ENCODE results near the gene ZBTB21.
"Not testable (repeated sequence)": the region's sequence is repeated elsewhere in the genome, so short reads cannot be mapped to it uniquely, and the experiment has no call there.

The ZBTB21 gene

GRCh38 chr21:42016364-42016985, 6.3 kb upstream of the ZBTB21 start:
- no peak for DNase-seq

- no peak for DNase-seq
Observed at GRCh38 chr21:42013931-42014330, 3.8 kb upstream of the ZBTB21 start.

GRCh38 chr21:42013376-42013775, 3.2 kb upstream of the ZBTB21 start:
- no peak for DNase-seq

GRCh38 chr21:42012763-42013329, 2.7 kb upstream of the ZBTB21 start:
- no peak for DNase-seq

GRCh38 chr21:42012344-42012743, 2.2 kb upstream of the ZBTB21 start:
- DNase-seq = no peak

GRCh38 chr21:42010507-42011495, 641 bp upstream of the ZBTB21 start:
- DNase-seq = no peak

GRCh38 chr21:42009018-42009830, 936 bp downstream of the ZBTB21 start:
- peak; percentile 50 for DNase-seq

- no peak for DNase-seq
Observed at GRCh38 chr21:42007356-42007940, 2.7 kb downstream of the ZBTB21 start.

GRCh38 chr21:42006765-42007164, 3.4 kb downstream of the ZBTB21 start:
- DNase-seq = no peak

GRCh38 chr21:42004406-42005199, 5.6 kb downstream of the ZBTB21 start:
- DNase-seq = no peak

GRCh38 chr21:42003051-42003461, 7.1 kb downstream of the ZBTB21 start:
- peak; percentile 62 for DNase-seq

GRCh38 chr21:42002421-42002958, 7.7 kb downstream of the ZBTB21 start:
- DNase-seq = peak; percentile 95

- DNase-seq = no peak
Observed at GRCh38 chr21:42001781-42002180, 8.4 kb downstream of the ZBTB21 start.

GRCh38 chr21:42000908-42001307, 9.3 kb downstream of the ZBTB21 start:
- DNase-seq = no peak

- DNase-seq = no peak
Observed at GRCh38 chr21:41997657-41998056, 12.5 kb downstream of the ZBTB21 start.

- DNase-seq = no peak
Observed at GRCh38 chr21:41995577-41995976, 14.6 kb downstream of the ZBTB21 start.

- DNase-seq = not testable (repeated sequence)
Observed at GRCh38 chr21:41994613-41995012, 15.5 kb downstream of the ZBTB21 start.

GRCh38 chr21:41993744-41994143, 16.4 kb downstream of the ZBTB21 start:
- peak; percentile 88 for DNase-seq

GRCh38 chr21:41992576-41992975, 17.6 kb downstream of the ZBTB21 start:
- DNase-seq = no peak

GRCh38 chr21:41991659-41992058, 18.5 kb downstream of the ZBTB21 start:
- DNase-seq = no peak

GRCh38 chr21:41989698-41990097, 20.5 kb downstream of the ZBTB21 start:
- DNase-seq = no peak

All from EL (cell line).